Memory B cell (primary cell): ENCODE results near the gene IRAK2.
"Not testable (repeated sequence)": the region's sequence is repeated elsewhere in the genome, so short reads cannot be mapped to it uniquely, and the experiment has no call there.

Experiments used
- ATAC-seq: fragments of 150-1000 bp; cut with Tn5 transposase; 2 replicates; pipeline ENCODE4 v1.10.0; 2021; ENCODE audit warnings: low read depth, mild to moderate bottlenecking, moderate library complexity
- DNase-seq, 2 donors: peaks; one replicate each; pipeline ENCODE4 v3.0.0; 2022; ENCODE audit warnings: low spot score in 2 of 2
- H3K27ac Mint-ChIP-seq: one replicate; pipeline ENCODE4 v1.8.0; 2022; ENCODE audit warnings: mild to moderate bottlenecking, moderate library complexity, mixed read lengths
- H3K27me3 Mint-ChIP-seq: one replicate; pipeline ENCODE4 v1.8.0; 2022; ENCODE audit warnings: mixed read lengths
- H3K36me3 Mint-ChIP-seq: one replicate; pipeline ENCODE4 v1.8.0; 2022; ENCODE audit warnings: mild to moderate bottlenecking, mixed read lengths
- H3K4me1 Mint-ChIP-seq: one replicate; pipeline ENCODE4 v1.8.0; 2022; ENCODE audit warnings: mixed read lengths
- H3K4me3 Mint-ChIP-seq: one replicate; pipeline ENCODE4 v1.8.0; 2022; ENCODE audit warnings: mild to moderate bottlenecking, moderate library complexity, mixed read lengths
- H3K9me3 Mint-ChIP-seq: one replicate; pipeline ENCODE4 v1.8.0; 2022; ENCODE audit warnings: mixed read lengths

IRAK2 gene

DNA sequence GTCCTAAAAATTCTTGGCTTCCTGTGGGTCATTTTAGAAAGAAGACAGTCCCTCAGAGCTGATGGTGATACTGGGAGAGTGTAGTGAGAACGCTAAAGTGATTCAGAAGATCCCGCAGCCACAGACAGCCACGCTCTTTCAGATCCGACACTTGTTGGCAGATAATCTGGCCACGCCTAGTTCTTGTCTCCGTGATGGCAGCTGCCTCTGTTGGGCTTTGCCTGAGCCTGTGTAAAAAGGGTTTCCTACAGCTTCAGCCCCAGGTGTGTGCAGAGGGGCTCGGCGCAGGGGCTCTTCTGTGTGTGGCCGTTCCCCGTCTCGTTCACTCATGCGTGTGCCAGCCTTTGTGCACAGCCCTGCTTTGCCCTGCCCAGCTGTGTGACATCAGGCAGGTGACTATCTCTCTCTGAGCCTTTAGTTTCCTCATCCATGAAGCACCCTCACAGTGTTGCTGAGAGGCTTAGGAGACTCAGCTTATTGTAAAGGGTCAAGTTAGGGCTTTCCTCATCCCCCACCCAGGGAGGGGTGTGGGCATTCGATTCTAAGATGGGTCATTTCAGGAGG, 6.3 kb downstream of the IRAK2 start:
- Mint-ChIP-seq H3K27me3 (no peaks in the 10 kb centered on the region), H3K4me1 (peaks cover 33% of the 10 kb centered on the region), H3K9me3 (peaks cover 4% of the 10 kb centered on the region), H3K4me3 (peak overlapping the region; percentile 27), H3K27ac (peak overlapping the region; percentile 80), H3K36me3 (peaks cover 11% of the 10 kb centered on the region)
- DNase-seq (no peak), ATAC-seq (peak; percentile 67)

DNA sequence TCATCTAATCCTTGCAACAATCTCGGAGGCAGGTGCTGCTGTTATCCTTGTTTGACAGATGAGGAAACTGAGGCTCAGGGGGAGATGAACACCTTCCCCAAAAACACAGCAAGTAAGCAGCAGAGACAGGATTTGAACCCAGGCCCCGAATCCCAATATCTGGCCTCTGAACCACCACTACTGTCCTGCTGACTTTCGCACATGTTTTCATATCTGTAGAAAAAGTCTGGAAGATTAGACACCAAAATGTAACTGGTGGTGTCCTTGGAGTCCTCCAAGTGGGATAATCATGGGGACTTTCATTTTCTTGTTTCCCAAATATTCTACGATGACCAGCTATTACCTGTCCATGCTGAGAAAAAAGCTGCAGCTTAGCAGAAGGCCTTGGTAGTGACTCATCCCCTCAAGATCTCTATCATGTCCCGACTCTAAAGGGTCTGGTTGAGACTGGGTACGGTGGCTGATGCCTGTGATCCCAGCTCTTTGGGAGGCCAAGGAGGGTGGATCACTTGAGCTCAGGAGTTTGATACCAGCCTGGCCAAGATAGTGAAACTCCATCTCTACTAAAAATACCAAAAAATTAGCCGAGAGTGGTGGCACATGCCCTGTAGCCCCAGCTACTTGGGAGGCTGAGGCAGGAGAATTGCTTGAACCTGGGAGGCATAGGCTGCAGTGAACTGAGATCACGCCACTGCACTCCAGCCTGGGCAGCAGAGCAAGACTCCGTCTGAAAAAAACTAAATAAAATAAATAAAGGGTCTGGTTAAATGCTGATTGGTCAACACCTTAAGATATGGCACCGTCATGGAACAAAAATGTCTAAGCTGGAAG, 8.6 kb downstream of the IRAK2 start:
- DNase-seq (no peak), ATAC-seq (no peak)
- H3K4me1 Mint-ChIP-seq, result peaks cover 27% of the 10 kb centered on the region
- H3K27ac Mint-ChIP-seq, result peak overlapping the region; percentile 89
- H3K36me3 Mint-ChIP-seq, result peaks cover 17% of the 10 kb centered on the region
- H3K27me3 Mint-ChIP-seq, result no peaks in the 10 kb centered on the region
- peaks cover 4% of the 10 kb centered on the region for H3K9me3 Mint-ChIP-seq
- H3K4me3 Mint-ChIP-seq, result no peak overlapping the region

DNA sequence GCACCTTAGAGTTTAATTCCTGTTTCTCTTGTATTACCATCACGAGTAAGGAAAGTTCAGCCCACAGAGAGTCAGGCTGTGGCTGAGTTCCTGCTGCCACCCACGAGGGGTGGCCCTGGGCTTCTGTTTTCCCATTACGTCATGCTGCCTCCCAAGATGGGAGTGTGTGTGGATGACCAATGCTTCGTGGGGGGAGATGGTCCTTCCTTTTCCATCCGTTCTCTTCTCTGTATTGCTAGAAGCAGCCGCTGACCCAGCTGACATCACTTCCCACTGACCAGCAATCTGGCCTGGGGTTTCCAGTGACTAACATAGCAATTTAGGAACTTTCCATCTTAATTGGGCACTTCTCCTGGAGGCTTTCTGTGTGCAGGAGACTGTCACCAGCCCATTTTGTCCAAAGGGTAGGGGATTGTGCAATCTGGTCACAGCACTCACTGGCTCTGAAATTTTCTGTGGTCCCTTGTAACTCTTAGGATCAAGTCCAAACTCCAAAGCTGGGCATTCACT, 9.3 kb downstream of the IRAK2 start:
- Mint-ChIP-seq H3K4me1 (peaks cover 20% of the 10 kb centered on the region), H3K9me3 (no peaks in the 10 kb centered on the region), H3K27me3 (no peaks in the 10 kb centered on the region), H3K4me3 (no peak overlapping the region), H3K27ac (peak overlapping the region; percentile 89), H3K36me3 (peaks cover 12% of the 10 kb centered on the region)
- ATAC-seq (peak; percentile 66), DNase-seq (no peak)

DNA sequence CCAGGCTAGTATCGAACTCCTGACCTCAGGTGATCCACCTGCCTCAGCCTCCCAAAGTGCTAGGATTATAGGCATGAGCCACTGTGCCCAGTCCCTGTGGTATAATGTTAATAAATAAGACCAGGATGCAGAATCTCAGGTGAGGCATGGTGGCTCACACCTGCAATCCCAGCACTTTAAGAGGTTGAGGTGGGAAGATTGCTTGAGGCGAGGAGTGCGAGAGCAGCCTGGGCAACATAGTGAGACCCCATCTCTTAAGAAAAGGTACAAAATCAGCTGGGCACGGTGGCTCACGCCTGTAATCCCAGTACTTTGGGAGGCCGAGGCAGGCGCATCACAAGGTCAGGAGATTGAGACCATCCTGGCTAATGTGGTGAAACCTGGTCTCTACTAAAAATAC, 10.6 kb downstream of the IRAK2 start:
- H3K27me3 Mint-ChIP-seq, DNase-seq, H3K27ac Mint-ChIP-seq, H3K9me3 Mint-ChIP-seq, H3K4me3 Mint-ChIP-seq, ATAC-seq: not testable (repeated sequence)
- peaks cover 18% of the 10 kb centered on the region for H3K4me1 Mint-ChIP-seq
- peaks cover 23% of the 10 kb centered on the region for H3K36me3 Mint-ChIP-seq

DNA sequence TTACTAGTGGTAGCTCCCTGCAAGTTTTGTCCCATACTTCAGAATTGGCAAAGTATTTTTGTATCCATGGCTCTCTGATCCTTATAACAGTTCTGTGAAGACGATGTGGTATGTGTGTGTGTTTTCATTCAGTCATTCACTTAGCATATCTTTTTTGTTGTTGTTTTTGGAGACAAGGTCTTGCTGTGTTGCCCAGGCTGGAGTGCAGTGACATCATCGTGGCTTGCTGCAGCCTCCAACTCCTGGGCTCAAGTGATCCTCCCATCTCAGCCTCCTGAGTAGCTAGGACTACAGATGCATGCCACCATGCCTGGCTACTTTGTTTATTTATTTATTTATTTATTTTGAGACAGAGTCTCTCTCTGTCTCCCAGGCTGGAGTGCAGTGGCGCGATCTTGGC, 11.4 kb downstream of the IRAK2 start:
- H3K27ac Mint-ChIP-seq, H3K4me3 Mint-ChIP-seq, DNase-seq, ATAC-seq, H3K27me3 Mint-ChIP-seq, H3K9me3 Mint-ChIP-seq: not testable (repeated sequence)
- peaks cover 16% of the 10 kb centered on the region for H3K4me1 Mint-ChIP-seq
- H3K36me3 Mint-ChIP-seq, result peaks cover 23% of the 10 kb centered on the region

DNA sequence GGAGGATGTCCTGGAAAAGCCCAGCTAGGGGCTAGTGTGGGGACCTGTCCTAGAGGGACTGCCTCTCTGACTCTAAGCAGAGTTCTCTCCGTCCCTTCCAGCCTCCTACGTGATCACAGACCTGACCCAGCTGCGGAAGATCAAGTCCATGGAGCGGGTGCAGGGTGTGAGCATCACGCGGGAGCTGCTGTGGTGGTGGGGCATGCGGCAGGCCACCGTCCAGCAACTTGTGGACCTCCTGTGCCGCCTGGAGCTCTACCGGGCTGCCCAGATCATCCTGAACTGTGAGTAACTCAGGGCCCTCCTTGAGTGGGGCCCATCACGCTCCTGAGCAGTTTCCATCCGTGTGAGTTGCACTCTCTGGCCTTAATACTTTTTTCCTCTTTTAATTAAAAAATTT, 13.0 kb downstream of the IRAK2 start:
- no peak overlapping the region for H3K27ac Mint-ChIP-seq

DNA sequence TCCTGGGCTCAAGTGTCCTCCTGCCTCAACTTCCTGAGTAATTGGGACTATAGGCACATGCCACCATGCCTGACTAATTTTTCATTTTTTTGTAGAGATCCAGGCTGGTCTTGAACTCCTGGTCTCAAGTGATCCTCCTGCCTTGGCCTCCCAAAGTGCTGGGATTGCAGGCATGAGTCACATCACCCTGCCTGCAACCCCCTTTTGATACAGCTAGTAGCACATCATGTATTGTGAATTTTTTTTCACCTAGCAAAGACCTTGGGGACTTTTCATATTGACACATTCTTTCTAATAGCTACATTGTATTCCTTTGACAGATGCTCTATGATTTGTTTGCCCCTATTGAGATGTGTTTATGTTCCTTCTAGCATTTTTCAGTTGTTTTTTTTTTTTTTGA, 14.2 kb downstream of the IRAK2 start:
- Mint-ChIP-seq H3K9me3 (no peaks in the 10 kb centered on the region), H3K36me3 (peaks cover 27% of the 10 kb centered on the region), H3K27me3 (no peaks in the 10 kb centered on the region), H3K27ac (no peak overlapping the region), H3K4me1 (peaks cover 20% of the 10 kb centered on the region), H3K4me3 (no peak overlapping the region)
- ATAC-seq, result no peak
- DNase-seq, result no peak

More for the DNA sequence above, 13.0 kb downstream of the IRAK2 start:
- Mint-ChIP-seq H3K36me3 (peaks cover 27% of the 10 kb centered on the region), H3K9me3 (no peaks in the 10 kb centered on the region), H3K4me3 (no peak overlapping the region), H3K4me1 (peaks cover 21% of the 10 kb centered on the region), H3K27me3 (no peaks in the 10 kb centered on the region)
- ATAC-seq (no peak), DNase-seq (no peak)

DNA sequence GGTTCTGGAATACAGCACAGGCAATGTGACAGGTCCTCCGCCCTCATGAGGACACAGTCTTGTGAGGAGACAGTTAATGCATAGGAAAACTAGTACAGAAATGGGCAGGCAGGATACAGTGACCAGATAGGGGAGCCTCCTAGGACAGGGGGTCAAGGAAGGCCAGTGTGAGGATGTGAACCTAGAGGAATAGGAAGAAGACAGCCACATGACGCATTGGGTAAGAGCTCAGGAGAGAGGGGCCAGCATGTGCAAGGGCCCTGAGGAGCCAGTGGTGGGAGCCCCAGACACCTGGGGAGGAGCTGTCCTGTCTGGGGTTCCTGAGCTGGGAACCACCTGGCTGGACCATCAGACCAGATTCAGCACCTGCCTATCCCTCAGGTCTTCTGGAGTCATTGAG, 15.6 kb downstream of the IRAK2 start:
- peak overlapping the region; percentile 77 for H3K27ac Mint-ChIP-seq
- DNase-seq (no peak), ATAC-seq (no peak)
- H3K4me3 Mint-ChIP-seq, result peak overlapping the region; percentile 18
- H3K9me3 Mint-ChIP-seq, result no peaks in the 10 kb centered on the region
- H3K36me3 Mint-ChIP-seq, result peaks cover 29% of the 10 kb centered on the region
- no peaks in the 10 kb centered on the region for H3K27me3 Mint-ChIP-seq
- H3K4me1 Mint-ChIP-seq, result peaks cover 16% of the 10 kb centered on the region

DNA sequence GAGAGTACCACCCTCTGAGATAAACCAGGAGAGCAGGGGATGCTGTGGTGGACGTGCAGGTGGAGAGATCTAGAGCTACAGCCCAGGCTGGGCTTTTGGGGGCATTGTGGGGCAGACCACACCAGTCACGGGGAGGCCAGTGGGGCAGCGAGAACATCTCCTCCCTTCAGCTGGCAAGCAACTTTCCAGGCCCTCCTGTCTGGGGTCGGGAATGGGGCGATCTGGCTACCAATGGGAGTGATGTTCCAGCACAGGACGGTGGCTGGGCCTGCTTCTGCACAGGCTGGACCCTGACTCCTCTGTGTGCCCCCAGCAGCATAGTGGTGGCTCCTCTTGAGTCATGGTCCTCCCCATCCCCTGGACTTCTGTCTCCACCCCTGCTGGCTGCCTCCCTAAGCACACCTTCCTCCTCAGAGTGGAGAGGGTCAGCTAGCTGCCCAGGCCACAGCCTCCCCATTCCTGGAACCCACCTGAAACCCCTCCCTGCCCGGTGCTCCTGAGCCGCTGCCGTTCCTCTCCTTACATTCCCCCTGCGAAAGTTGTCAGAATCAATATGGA, 16.1 kb downstream of the IRAK2 start:
- Mint-ChIP-seq H3K4me3 (peak overlapping the region; percentile 18), H3K4me1 (peaks cover 16% of the 10 kb centered on the region), H3K27me3 (no peaks in the 10 kb centered on the region), H3K9me3 (no peaks in the 10 kb centered on the region), H3K27ac (peak overlapping the region; percentile 93), H3K36me3 (peaks cover 28% of the 10 kb centered on the region)
- no peak for DNase-seq
- ATAC-seq, result no peak

DNA sequence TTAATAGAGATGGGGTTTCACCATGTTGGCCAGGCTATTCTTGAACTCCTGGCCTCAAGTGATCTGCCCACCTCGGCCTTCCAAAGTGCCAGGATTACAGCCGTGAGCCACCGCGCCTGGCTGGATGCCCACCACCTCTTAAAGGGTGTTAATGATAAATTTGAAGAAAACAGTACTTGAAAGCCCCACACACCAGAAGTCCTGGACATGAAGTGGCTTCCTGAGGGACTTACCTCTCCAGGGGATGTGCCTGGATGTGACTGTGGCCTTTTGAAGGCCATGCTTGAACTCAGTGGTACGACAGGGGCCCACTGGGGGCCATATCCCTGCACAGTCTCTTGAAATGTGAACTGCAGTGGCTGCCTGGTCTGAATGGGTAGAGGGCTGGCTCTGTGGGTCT, 18.2 kb downstream of the IRAK2 start:
- Mint-ChIP-seq H3K36me3 (peaks cover 32% of the 10 kb centered on the region), H3K27ac (no peak overlapping the region), H3K4me3 (no peak overlapping the region)

DNA sequence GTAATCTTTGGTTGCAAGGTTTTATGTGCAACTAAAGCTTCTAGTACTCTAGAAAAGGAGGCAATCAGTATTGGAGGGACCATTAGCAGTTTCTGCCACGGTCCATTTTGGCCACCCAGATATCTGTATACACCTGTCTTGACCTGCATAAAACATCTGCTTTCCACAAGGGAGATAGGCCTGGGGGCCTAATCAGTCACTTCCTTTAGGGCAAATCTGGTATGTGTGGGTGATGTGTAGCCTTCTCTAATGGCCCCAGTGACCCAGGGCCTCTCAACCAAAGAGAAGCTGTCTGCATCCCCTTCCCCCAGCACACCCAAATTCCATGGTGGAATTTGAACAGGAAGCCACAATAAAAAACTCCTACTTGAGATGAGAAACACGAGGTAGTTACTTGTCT, 19.5 kb downstream of the IRAK2 start:
- Mint-ChIP-seq H3K27ac (no peak overlapping the region), H3K4me3 (no peak overlapping the region), H3K36me3 (peaks cover 31% of the 10 kb centered on the region), H3K4me1 (peaks cover 33% of the 10 kb centered on the region), H3K9me3 (no peaks in the 10 kb centered on the region), H3K27me3 (no peaks in the 10 kb centered on the region)
- DNase-seq (no peak), ATAC-seq (no peak)

More for the DNA sequence above, 18.2 kb downstream of the IRAK2 start:
- ATAC-seq, result no peak
- no peaks in the 10 kb centered on the region for H3K9me3 Mint-ChIP-seq
- peaks cover 27% of the 10 kb centered on the region for H3K4me1 Mint-ChIP-seq
- no peak for DNase-seq
- no peaks in the 10 kb centered on the region for H3K27me3 Mint-ChIP-seq

DNA sequence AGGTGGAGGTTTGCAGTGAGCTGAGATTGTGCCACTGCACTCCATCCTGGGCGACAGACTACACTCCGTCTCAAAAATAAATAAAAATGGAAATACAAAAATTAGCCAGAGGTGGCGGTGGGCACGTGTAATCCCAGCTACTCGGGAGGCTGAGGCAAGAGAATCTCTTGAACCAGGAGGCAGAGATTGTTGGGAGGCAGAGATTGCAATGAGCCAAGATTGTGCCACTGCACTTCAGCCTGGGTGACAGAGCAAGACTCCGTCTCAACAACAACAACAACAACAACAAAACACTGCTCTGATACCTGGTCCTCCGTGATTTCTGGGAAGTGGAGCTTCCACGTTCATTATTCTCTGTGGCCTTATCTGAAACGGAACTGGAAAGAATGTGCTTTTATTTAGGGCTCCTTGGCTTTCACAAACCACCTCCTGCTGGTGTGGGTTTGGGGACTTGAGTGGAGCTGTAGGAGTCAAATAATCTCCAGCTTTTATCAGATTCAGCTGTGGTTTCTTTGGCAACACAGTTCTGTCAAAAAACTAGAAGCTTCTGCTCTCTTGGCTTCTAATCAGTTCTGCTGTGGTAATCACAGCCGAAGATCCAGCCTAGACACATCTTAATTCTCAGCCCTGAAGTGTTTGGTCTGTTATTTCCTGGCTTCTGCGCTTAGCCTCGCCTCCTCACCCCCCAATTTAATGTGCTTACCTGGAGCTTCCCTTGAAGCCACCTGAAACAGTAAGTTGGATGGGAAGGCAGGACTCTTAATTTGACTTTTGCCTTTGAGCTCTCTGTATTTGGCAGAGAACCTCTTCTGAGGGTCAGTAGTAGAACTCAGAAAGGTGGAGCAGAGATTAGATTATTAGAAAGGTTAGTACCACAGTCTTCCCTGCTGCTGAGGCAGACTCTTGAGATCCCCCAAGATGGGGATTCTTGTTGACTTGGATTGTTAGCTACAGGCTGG, 21.4 kb downstream of the IRAK2 start:
- DNase-seq, result no peak
- peaks cover 20% of the 10 kb centered on the region for H3K36me3 Mint-ChIP-seq
- no peaks in the 10 kb centered on the region for H3K9me3 Mint-ChIP-seq
- H3K27me3 Mint-ChIP-seq, result no peaks in the 10 kb centered on the region
- H3K4me3 Mint-ChIP-seq, result no peak overlapping the region
- H3K27ac Mint-ChIP-seq, result peak overlapping the region; percentile 55
- ATAC-seq, result no peak
- peaks cover 35% of the 10 kb centered on the region for H3K4me1 Mint-ChIP-seq

DNA sequence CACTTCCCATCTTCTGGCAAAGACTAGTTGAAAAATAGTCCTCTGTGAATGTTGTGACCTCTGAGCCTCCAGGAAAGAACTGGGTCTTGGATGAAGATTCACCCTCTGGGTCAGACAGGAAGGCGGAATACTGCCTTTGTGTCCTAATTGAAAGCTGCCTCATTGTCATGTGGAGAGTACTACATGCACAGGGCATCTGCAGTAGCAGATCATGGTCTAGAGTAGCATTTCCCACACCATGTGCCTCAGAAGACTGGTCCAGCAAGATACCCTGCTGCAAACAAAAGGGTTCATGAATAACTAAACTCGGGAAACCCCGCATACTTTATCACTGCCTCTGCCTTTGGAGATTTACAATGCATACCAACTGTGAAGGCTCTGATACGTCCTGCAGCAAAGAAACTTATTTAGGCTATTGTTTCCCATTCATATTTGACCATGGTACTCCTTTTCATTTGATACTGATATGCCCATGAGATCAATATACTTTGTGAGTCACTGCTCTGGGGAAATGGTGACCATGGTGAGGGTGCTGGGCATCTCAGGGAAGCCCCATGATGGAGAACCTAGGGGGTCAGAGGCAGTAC, 22.7 kb downstream of the IRAK2 start:
- ATAC-seq, result no peak
- H3K4me3 Mint-ChIP-seq, result no peak overlapping the region

More for the DNA sequence above, 22.7 kb downstream of the IRAK2 start:
- Mint-ChIP-seq H3K9me3 (no peaks in the 10 kb centered on the region), H3K4me1 (peaks cover 36% of the 10 kb centered on the region), H3K36me3 (peaks cover 17% of the 10 kb centered on the region), H3K27ac (peak overlapping the region; percentile 67), H3K27me3 (no peaks in the 10 kb centered on the region)
- no peak for DNase-seq
